Measurements from ENCODE around the gene MINDY4.

Gene MINDY4

GRCh38 chr7:30905078-30906012, 134.1 kb downstream of the MINDY4 start:
- no peak for DNase-seq

GRCh38 chr7:30906014-30906413, 134.8 kb downstream of the MINDY4 start:
- DNase-seq = no peak

GRCh38 chr7:30906515-30907240, 135.5 kb downstream of the MINDY4 start:
- DNase-seq = peak; percentile 69

GRCh38 chr7:30907527-30908267, 136.5 kb downstream of the MINDY4 start:
- no peak for DNase-seq

GRCh38 chr7:30908681-30909080, 137.5 kb downstream of the MINDY4 start:
- DNase-seq = no peak

GRCh38 chr7:30909431-30909830, 138.2 kb downstream of the MINDY4 start:
- no peak for DNase-seq

GRCh38 chr7:30910411-30911073, 139.3 kb downstream of the MINDY4 start:
- no peak for DNase-seq

GRCh38 chr7:30911133-30911532, 139.9 kb downstream of the MINDY4 start:
- DNase-seq = no peak

GRCh38 chr7:30911561-30911969, 140.3 kb downstream of the MINDY4 start, which contains the start of gene AQP1:
AQP1 (plus strand) TSS chr7:30911853; CDS start chr7:30911910, 57 bp downstream.
- DNase-seq = peak; percentile 87

GRCh38 chr7:30912021-30912730, 141.0 kb downstream of the MINDY4 start:
- no peak for DNase-seq

- no peak for DNase-seq
Measured at GRCh38 chr7:30912731-30912985, 141.4 kb downstream of the MINDY4 start.

GRCh38 chr7:30912986-30913811, 142.0 kb downstream of the MINDY4 start:
- DNase-seq = peak; percentile 33

GRCh38 chr7:30913821-30914515, 142.8 kb downstream of the MINDY4 start:
- no peak for DNase-seq

- DNase-seq = peak; percentile 94
Measured at GRCh38 chr7:30914596-30914995, 143.4 kb downstream of the MINDY4 start.

GRCh38 chr7:30915005-30915601, 143.9 kb downstream of the MINDY4 start:
- DNase-seq = peak; percentile 79

- DNase-seq = peak; percentile 32
Measured at GRCh38 chr7:30915751-30916150, 144.5 kb downstream of the MINDY4 start.

GRCh38 chr7:30916255-30916654, 145.0 kb downstream of the MINDY4 start:
- no peak for DNase-seq

GRCh38 chr7:30916767-30917166, 145.6 kb downstream of the MINDY4 start:
- no peak for DNase-seq

GRCh38 chr7:30917216-30917893, 146.1 kb downstream of the MINDY4 start:
- DNase-seq = no peak

All from fibroblast of skin of back (primary cell).